Adrenal gland (tissue), 12 donors: ENCODE results near the gene ARHGAP18. TPM values are rescaled to one million over a fixed set of nuclear protein-coding genes. Genes with fewer than 3 reads are reported as not detected.

Experiments used
- DNase-seq, 7 donors: peaks; one replicate each; pipeline ENCODE4 v3.0.0-alpha.2; 2019 to 2020
- H3K27ac ChIP-seq, 5 donors: fragments of 200-600 bp; sonication (generic) in 4 of 5; 1 replicate in 3 of 5; 2 replicates in 2 of 5; pipeline versions ENCODE4 v1.5.1 to v1.8.0; 2016 to 2020; ENCODE audit warnings: mild to moderate bottlenecking in 1 of 5
- H3K27me3 ChIP-seq: fragments of 200-600 bp; 2 replicates; pipeline ENCODE4 v1.8.0; 2021
- H3K36me3 ChIP-seq, 2 donors: fragments of 200-600 bp; replicated peaks in 1 of 2; 1 replicate in 1 of 2; 2 replicates in 1 of 2; pipeline versions ENCODE4 v1.5.1 to v1.8.0; 2018 to 2022
- H3K4me1 ChIP-seq, 2 donors: fragments of 200-600 bp; replicated peaks in 1 of 2; 1 replicate in 1 of 2; 2 replicates in 1 of 2; pipeline versions ENCODE4 v1.5.1 to v1.8.0; 2018 to 2021
- H3K4me3 ChIP-seq, 4 donors: fragments of 200-600 bp; sonication (generic) in 3 of 4; one replicate each; pipeline ENCODE4 v1.5.1; 2016 to 2018
- H3K9me3 ChIP-seq, 3 donors: fragments of 200-600 bp; sonication (generic) in 1 of 3; replicated peaks in 1 of 3; 1 replicate in 2 of 3; 2 replicates in 1 of 3; pipeline versions ENCODE4 v1.5.1 to v1.8.0; 2016 to 2021
- POLR2A ChIP-seq, 2 donors: fragments of 450-650 bp; IDR thresholded peaks; one replicate each; pipeline ENCODE4 v1.6.1; 2017; ENCODE audit warnings: antibody characterized with exemption in 2 of 2, mild to moderate bottlenecking in 2 of 2, moderate library complexity in 1 of 2
- WGBS, 4 donors: extraction: QIAGEN DNeasy Blood & Tissue Kit in 2 of 4; methylation state at CpG; one replicate each; pipeline versions ENCODE4 v1.1.5 to v1.1.7; 2013 to 2017; 5-methylcytosine and 5-hydroxymethylcytosine counted together
- intact Hi-C, 2 donors: fragments of 100-400 bp; cut with DNase I; formaldehyde crosslinking; loops; one replicate each; pipeline versions ENCODE4 v1.14.1 to v1.15.0; 2022 to 2023
- polyA plus RNA-seq, 3 donors: library from polyadenylated mRNA; stranded (reverse); fragments of 200-250 nt in 2 of 3; fragments of 350-450 nt in 1 of 3; fragmentation: Illumina TruSeq in 1 of 3; extraction: RNeasy Lipid Tissue Mini Kit (QIAGEN cat#74804) in 1 of 3; gene quantifications; one replicate each; pipeline ENCODE4 v1.2.3, GENCODE V29; 2013 to 2014
- total RNA-seq, 9 donors: library from RNA; depleted of rRNA in 4 of 9; stranded (reverse); fragments of >200 nt in 4 of 9; fragments of 120-200 nt in 1 of 9; fragmentation: NEBNext Ultra II Directional in 1 of 9; extraction: Animal tissue kit (Norgen Biotek cat#: 25700) in 1 of 9; gene quantifications; one replicate each; pipeline versions ENCODE4 v1.1.0 to v1.2.4, GENCODE V29; 2013 to 2023
- TF ChIP-seq, protein P1 (sequence below), 6 experiments: fragments of 450-650 bp in 4 of 6; fragments of 200-600 bp in 2 of 6; sonication (generic) in 1 of 6; IDR thresholded peaks; 1 replicate in 5 of 6; 2 replicates in 1 of 6; pipeline versions ENCODE4 v1.5.1 to v1.8.0; 2016 to 2021; ENCODE audit warnings: antibody characterized with exemption in 6 of 6, mild to moderate bottlenecking in 2 of 6, moderate library complexity in 1 of 6
- donor health status: healthy with polysubstance abuse.
- donor health status: Bipolar disorder and iron deficiency.
- donor health status: DM: yes; HTN: yes; CAD: no.
- donor health status: DM: no; HTN: no; CAD: no.
- donor health status: DM: no; HTN: no; CAD: no.
- donor health status: DM: yes; HTN: yes; CAD: no.

The ARHGAP18 gene
- total and polyA plus RNA-seq, 12 donors, result 22.0 to 101 (median 75.8) TPM

DNA sequence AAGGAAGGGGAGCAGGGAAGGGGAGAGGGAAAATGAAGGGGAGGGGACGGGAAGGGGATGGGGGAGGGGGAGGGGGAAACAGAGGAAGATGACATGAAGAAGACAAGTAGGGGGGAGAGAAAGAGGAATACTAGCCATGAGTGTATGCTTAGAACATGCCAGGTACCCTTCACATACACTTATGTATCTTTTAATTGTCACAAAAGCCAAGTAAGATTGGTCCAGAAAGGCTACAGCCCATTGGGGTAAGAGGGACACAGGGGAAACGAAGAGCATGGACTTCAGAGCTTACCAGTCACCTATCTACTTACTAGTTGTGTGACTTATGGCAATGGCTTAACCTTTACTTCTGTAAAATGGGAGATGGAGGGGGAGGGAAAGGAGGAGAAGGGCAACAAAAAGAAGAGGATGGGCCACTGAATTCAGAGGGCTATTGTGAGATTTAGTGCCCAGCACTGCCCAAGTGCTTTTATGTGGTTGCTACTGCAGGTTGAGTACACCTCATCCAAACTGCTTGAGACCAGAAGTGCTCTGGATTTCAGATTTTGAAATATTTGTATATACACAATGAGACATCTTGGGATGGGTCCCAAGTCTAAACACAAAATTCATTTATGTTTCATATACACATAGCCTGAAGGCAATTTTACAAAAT lies 90.3 kb downstream of the ARHGAP18 start:
- TF ChIP-seq, protein P1, sequence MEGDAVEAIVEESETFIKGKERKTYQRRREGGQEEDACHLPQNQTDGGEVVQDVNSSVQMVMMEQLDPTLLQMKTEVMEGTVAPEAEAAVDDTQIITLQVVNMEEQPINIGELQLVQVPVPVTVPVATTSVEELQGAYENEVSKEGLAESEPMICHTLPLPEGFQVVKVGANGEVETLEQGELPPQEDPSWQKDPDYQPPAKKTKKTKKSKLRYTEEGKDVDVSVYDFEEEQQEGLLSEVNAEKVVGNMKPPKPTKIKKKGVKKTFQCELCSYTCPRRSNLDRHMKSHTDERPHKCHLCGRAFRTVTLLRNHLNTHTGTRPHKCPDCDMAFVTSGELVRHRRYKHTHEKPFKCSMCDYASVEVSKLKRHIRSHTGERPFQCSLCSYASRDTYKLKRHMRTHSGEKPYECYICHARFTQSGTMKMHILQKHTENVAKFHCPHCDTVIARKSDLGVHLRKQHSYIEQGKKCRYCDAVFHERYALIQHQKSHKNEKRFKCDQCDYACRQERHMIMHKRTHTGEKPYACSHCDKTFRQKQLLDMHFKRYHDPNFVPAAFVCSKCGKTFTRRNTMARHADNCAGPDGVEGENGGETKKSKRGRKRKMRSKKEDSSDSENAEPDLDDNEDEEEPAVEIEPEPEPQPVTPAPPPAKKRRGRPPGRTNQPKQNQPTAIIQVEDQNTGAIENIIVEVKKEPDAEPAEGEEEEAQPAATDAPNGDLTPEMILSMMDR (IDR thresholded peaks at IDR 0.05), result no peak
- no peak for TF ChIP-seq POLR2A (IDR thresholded peaks at IDR 0.05)
- Histone ChIP-seq H3K27ac (no peak overlapping the region), H3K36me3 (peaks cover 0 to 6% of the 10 kb centered on the region in 2 donors), H3K4me3 (no peak overlapping the region), H3K27me3 (no peaks in the 10 kb centered on the region), H3K4me1 (no peaks in the 10 kb centered on the region), H3K9me3 (no peaks in the 10 kb centered on the region)
- no peak for DNase-seq
- WGBS, 4 donors, result 93 to 100% (median 96%) methylated on average over 2 of the region's 2 CpGs
- intact Hi-C loops, result no loop called here

DNA sequence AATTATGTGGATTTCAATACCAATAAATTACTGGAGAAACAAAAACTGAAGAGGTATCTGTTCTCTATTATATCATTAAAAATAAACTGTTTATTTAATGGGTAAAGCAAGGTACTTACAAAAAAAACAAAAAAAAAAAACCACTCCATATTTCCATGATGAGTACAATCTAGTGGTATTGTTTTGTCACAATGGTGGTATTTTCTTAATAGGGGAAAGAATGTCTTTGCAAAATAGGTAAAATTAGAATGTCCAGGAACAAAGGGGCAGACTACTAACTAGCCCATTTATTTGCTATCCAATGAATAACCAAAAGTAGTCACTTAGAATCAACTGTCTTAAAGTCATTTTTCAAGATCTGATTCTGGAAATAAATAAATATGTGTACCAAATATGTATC lies 92.0 kb downstream of the ARHGAP18 start:
- H3K27me3 ChIP-seq, result no peaks in the 10 kb centered on the region

DNA sequence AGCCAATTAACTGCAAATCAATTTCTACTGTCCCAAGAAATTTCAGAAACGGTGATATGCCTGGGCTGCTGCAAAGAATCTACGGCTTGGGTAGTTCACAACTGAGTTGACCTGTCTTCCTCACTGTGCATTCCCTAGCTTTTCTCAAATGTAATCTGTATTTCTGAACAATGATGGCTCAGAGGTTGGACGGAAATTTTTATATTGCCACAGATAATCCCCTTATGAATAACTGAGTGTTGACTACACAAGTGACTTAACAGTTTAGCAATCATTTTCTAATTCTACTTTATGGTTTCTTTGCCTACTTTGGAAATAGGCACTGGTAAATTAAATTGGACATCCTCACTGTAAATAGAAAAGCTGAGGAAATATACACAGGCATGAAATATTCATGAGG lies 94.5 kb downstream of the ARHGAP18 start:
- Histone ChIP-seq H3K9me3 (no peaks in the 10 kb centered on the region), H3K27me3 (no peaks in the 10 kb centered on the region), H3K4me3 (no peak overlapping the region), H3K4me1 (peaks cover 0 to 4% of the 10 kb centered on the region in 2 donors), H3K36me3 (peaks cover 0 to 6% of the 10 kb centered on the region in 2 donors), H3K27ac (no peak overlapping the region)
- intact Hi-C loops, result no loop called here
- DNase-seq, result no peak
- no peak for TF ChIP-seq POLR2A (IDR thresholded peaks at IDR 0.05)
- TF ChIP-seq, protein P1 (IDR thresholded peaks at IDR 0.05), result no peak
- WGBS, 4 donors, result 75 to 97% (median 88%) methylated on average over 3 of the region's 3 CpGs

More for the DNA sequence above, 92.0 kb downstream of the ARHGAP18 start:
- no peak overlapping the region for H3K4me3 ChIP-seq
- H3K36me3 ChIP-seq, result peaks cover 0 to 6% of the 10 kb centered on the region in 2 donors
- intact Hi-C loops, result no loop called here
- peaks cover 0 to 4% of the 10 kb centered on the region in 2 donors for H3K4me1 ChIP-seq
- TF ChIP-seq, protein P1 (IDR thresholded peaks at IDR 0.05), result no peak
- no peak for TF ChIP-seq POLR2A (IDR thresholded peaks at IDR 0.05)
- H3K27ac ChIP-seq, result no peak overlapping the region
- H3K9me3 ChIP-seq, result no peaks in the 10 kb centered on the region
- no peak for DNase-seq

DNA sequence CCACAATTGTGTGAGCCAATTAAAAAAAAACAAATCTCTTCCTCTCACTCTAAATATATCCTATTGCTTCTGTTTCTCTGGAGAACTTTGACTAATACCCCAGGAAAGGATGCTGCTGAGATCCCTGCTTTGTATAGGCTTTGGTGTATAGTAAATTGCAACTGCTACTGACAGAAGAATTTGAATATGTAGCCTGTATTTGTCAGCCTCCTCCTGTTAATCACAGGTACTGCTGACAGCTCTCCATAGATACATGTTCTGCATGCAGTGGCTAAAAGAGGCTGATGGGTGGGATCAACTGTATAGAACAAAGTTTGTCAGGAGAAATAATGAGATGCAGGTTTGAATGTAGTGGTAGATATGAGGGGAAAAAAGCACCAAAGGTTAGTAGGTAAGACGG lies 95.0 kb downstream of the ARHGAP18 start:
- no peaks in the 10 kb centered on the region for H3K27me3 ChIP-seq
- H3K36me3 ChIP-seq, result peaks cover 0 to 6% of the 10 kb centered on the region in 2 donors
- peaks cover 0 to 4% of the 10 kb centered on the region in 2 donors for H3K4me1 ChIP-seq
- TF ChIP-seq, protein P1 (IDR thresholded peaks at IDR 0.05), result no peak
- TF ChIP-seq POLR2A (IDR thresholded peaks at IDR 0.05), result no peak
- no peak for DNase-seq
- intact Hi-C loops, result no loop called here
- H3K9me3 ChIP-seq, result no peaks in the 10 kb centered on the region
- no peak overlapping the region for H3K4me3 ChIP-seq
- 48 to 100% (median 97%) methylated on average over 1 of the region's 1 CpG for WGBS, 4 donors
- H3K27ac ChIP-seq, result no peak overlapping the region
